Caco-2 (cell line): ENCODE data around the gene FNDC7. TPM values are rescaled to one million over a fixed set of nuclear protein-coding genes. Genes with fewer than 3 reads are reported as not detected.

Experiments used
- BruUV-seq: library from RNA; stranded (reverse); fragments of 400-500 nt; replicated peaks from 2 replicates; lab custom pipeline; 2021; lab: Mats Ljungman, UMichigan
- CTCF ChIA-PET: fragments of 300-600 bp; sonication (Branson Sonifier 250); formaldehyde crosslinking; loops from one replicate; lab custom pipeline; 2022; ENCODE audit warnings: antibody characterized with exemption; lab: Charles Lee
- POLR2A ChIA-PET: fragments of 300-600 bp; sonication (Branson Sonifier 250); formaldehyde crosslinking; loops from one replicate; lab custom pipeline; 2022; ENCODE audit warnings: antibody characterized with exemption; lab: Charles Lee
- DNase-seq, 2 experiments: peaks; one replicate each; pipeline versions ENCODE4 v3.0.0 to v3.0.0-alpha.2; 2020 to 2022
- H3K27me3 ChIP-seq: replicated peaks from 2 replicates; pipeline ENCODE4 v1.6.0; 2011; ENCODE audit warnings: low read length; ENCODE audit not compliant: control insufficient read depth, insufficient read depth
- H3K36me3 ChIP-seq: 2 replicates; pipeline ENCODE4 v1.5.1; 2011; ENCODE audit warnings: low read length; ENCODE audit not compliant: control insufficient read depth, insufficient read depth
- H3K4me1 ChIP-seq: fragments of 250-450 bp; sonication (Bioruptor Pico); 2 replicates; pipeline ENCODE4 v1.5.1; 2020; ENCODE audit warnings: mild to moderate bottlenecking
- H3K4me3 ChIP-seq: 2 replicates; pipeline ENCODE4 v1.5.1; 2011; ENCODE audit warnings: low read depth, mild to moderate bottlenecking, control low read depth, low read length
- H3K9me3 ChIP-seq: fragments of 250-450 bp; sonication (Bioruptor Pico); 2 replicates; pipeline ENCODE4 v1.5.1; 2020; ENCODE audit warnings: mild to moderate bottlenecking, moderate library complexity
- H3K27ac Mint-ChIP-seq: one replicate; pipeline ENCODE4 v1.8.0; 2022; ENCODE audit warnings: mixed read lengths; ENCODE audit not compliant: unreplicated experiment
- H3K27me3 Mint-ChIP-seq: one replicate; pipeline ENCODE4 v1.8.0; 2022; ENCODE audit warnings: mixed read lengths; ENCODE audit not compliant: insufficient read depth, unreplicated experiment
- H3K36me3 Mint-ChIP-seq: one replicate; pipeline ENCODE4 v1.8.0; 2022; ENCODE audit warnings: mild to moderate bottlenecking, mixed read lengths; ENCODE audit not compliant: insufficient read depth, unreplicated experiment
- H3K4me1 Mint-ChIP-seq: one replicate; pipeline ENCODE4 v1.8.0; 2022; ENCODE audit warnings: low read depth, mixed read lengths; ENCODE audit not compliant: unreplicated experiment
- H3K4me3 Mint-ChIP-seq: one replicate; pipeline ENCODE4 v1.8.0; 2022; ENCODE audit warnings: mild to moderate bottlenecking, moderate library complexity, mixed read lengths; ENCODE audit not compliant: unreplicated experiment
- H3K9me3 Mint-ChIP-seq: one replicate; pipeline ENCODE4 v1.8.0; 2022; ENCODE audit warnings: mixed read lengths; ENCODE audit not compliant: unreplicated experiment
- CTCF ChIP-seq, 2 experiments: fragments of 200-600 bp in 1 of 2; IDR thresholded peaks; 1 replicate in 1 of 2; 2 replicates in 1 of 2; pipeline versions ENCODE4 v1.5.1 to v1.8.0; 2011 to 2022; ENCODE audit warnings: antibody characterized with exemption in 1 of 2, control low read depth in 1 of 2, inconsistent platforms in 1 of 2, low read depth in 1 of 2, low read length in 1 of 2, mild to moderate bottlenecking in 1 of 2, moderate library complexity in 1 of 2; ENCODE audit not compliant: insufficient read depth in 1 of 2, severe bottlenecking in 1 of 2, unreplicated experiment in 1 of 2
- intact Hi-C: fragments of 100-400 bp; cut with micrococcal nuclease; formaldehyde crosslinking; loops from one replicate; pipeline ENCODE4 v1.10.0; 2022; ENCODE audit not compliant: unreplicated experiment
- total RNA-seq: library from RNA; stranded (reverse); gene quantifications from 2 replicates; pipeline ENCODE4 v1.2.3, GENCODE V29; 2022

The FNDC7 gene
- total RNA-seq, 1 experiment from 2014 or later: not detected

DNA sequence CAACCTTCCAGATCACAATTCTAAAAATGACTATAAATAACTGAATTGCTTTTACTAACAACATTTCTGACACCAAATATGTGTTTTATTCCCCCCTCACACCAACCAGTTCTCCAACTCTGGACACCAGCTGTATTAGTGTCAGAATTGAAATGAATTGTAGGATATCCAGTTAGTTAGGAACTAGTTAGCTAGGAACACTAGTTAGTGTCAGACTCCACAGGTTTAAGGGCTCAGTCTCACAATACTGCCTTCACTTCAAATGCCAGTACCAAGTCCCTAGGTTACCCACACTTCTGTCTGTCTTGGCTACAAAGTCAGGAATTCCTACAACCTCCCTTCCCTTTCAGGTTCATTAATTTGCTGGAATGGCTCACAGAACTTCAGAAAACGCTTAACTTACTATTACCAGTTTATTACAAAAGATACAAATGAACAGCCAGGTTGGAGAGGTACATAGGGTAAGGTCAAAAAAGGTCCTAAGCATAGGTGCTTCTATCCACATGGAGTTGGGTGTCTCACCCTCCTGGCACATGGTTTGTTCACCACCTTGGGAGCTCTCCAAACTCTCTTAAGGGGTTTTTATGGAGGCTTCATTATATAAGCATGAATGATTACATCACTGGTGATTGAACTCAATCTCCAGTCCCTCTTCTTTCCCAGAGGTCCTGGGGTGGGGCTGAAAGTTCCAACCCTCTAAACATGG is 37.9 kb downstream of the FNDC7 start:
- H3K36me3 ChIP-seq: no peaks in the 10 kb centered on the region
- Mint-ChIP-seq H3K4me3 (no peak overlapping the region), H3K36me3 (peaks cover 12% of the 10 kb centered on the region), H3K27ac (no peak overlapping the region), H3K4me1 (peaks cover 9% of the 10 kb centered on the region), H3K9me3 (no peaks in the 10 kb centered on the region), H3K27me3 (no peaks in the 10 kb centered on the region)
- H3K9me3 ChIP-seq: no peaks in the 10 kb centered on the region
- intact Hi-C loops: no loop called here
- TF ChIP-seq CTCF (IDR thresholded peaks at IDR 0.05; ENCODE audit: insufficient read depth in 1 of 2, low read depth in 1 of 2, low read length in 1 of 2, severe bottlenecking in 1 of 2, unreplicated experiment in 1 of 2): no peak
- no TSS peak for BruUV-seq
- ChIA-PET CTCF (no interaction called here), POLR2A (no interaction called here)
- H3K4me1 ChIP-seq: no peaks in the 10 kb centered on the region
- no peaks in the 10 kb centered on the region for H3K27me3 ChIP-seq
- no peak overlapping the region for H3K4me3 ChIP-seq
- no peak for DNase-seq

- no peaks in the 10 kb centered on the region for H3K36me3 Mint-ChIP-seq
- no peaks in the 10 kb centered on the region for H3K36me3 ChIP-seq
- intact Hi-C loops: no loop called here
These were observed 40.7 kb downstream of the FNDC7 start for GRCh38 chr1:108753363-108753762.

GRCh38 chr1:108758796-108759195 is 46.1 kb downstream of the FNDC7 start:
- H3K36me3 Mint-ChIP-seq: peaks cover 5% of the 10 kb centered on the region
- POLR2A ChIA-PET: no interaction called here

More at GRCh38 chr1:108753363-108753762, 40.7 kb downstream of the FNDC7 start:
- Mint-ChIP-seq H3K4me1 (peaks cover 9% of the 10 kb centered on the region), H3K27me3 (no peaks in the 10 kb centered on the region), H3K4me3 (no peak overlapping the region), H3K27ac (no peak overlapping the region), H3K9me3 (no peaks in the 10 kb centered on the region)
- Histone ChIP-seq H3K9me3 (no peaks in the 10 kb centered on the region), H3K27me3 (no peaks in the 10 kb centered on the region), H3K4me3 (no peak overlapping the region), H3K4me1 (no peaks in the 10 kb centered on the region)
- CTCF ChIA-PET: no interaction called here
- no TSS peak for BruUV-seq
- POLR2A ChIA-PET: no interaction called here
- no peak for TF ChIP-seq CTCF (IDR thresholded peaks at IDR 0.05; ENCODE audit: insufficient read depth in 1 of 2, low read depth in 1 of 2, low read length in 1 of 2, severe bottlenecking in 1 of 2, unreplicated experiment in 1 of 2)
- DNase-seq: no peak

More at GRCh38 chr1:108758796-108759195, 46.1 kb downstream of the FNDC7 start:
- no peak for DNase-seq
- no TSS peak for BruUV-seq
- TF ChIP-seq CTCF (IDR thresholded peaks at IDR 0.05; ENCODE audit: insufficient read depth in 1 of 2, low read depth in 1 of 2, low read length in 1 of 2, severe bottlenecking in 1 of 2, unreplicated experiment in 1 of 2): no peak
- H3K4me1 Mint-ChIP-seq: no peaks in the 10 kb centered on the region
- no peaks in the 10 kb centered on the region for H3K27me3 Mint-ChIP-seq
- intact Hi-C loops: no loop called here
- no peaks in the 10 kb centered on the region for H3K9me3 Mint-ChIP-seq
- H3K36me3 ChIP-seq: no peaks in the 10 kb centered on the region
- H3K4me3 ChIP-seq: no peak overlapping the region
- H3K27me3 ChIP-seq: no peaks in the 10 kb centered on the region
- no peak overlapping the region for H3K4me3 Mint-ChIP-seq
- H3K9me3 ChIP-seq: no peaks in the 10 kb centered on the region
- no peaks in the 10 kb centered on the region for H3K4me1 ChIP-seq
- H3K27ac Mint-ChIP-seq: no peak overlapping the region
- CTCF ChIA-PET: no interaction called here
